Right lobe of liver (tissue), 4 donors: ENCODE results near the gene TSPAN18.

Experiments
- CTCF ChIP-seq, 4 donors: fragments of 200-600 bp in 3 of 4; fragments of 450-650 bp in 1 of 4; IDR thresholded peaks; one replicate each; pipeline versions ENCODE4 v1.5.1 to v1.8.0; 2016 to 2022; ENCODE audit warnings: antibody characterized with exemption in 4 of 4, mild to moderate bottlenecking in 2 of 4
- POLR2A ChIP-seq: fragments of 450-650 bp; IDR thresholded peaks from one replicate; pipeline ENCODE4 v1.6.1; 2017; ENCODE audit warnings: antibody characterized with exemption, mild to moderate bottlenecking
- donor health status: DM: no; HTN: no; CAD: no.
- donor health status: DM: no; HTN: no; CAD: no.
- donor health status: DM: no; HTN: yes; CAD: no.

DNA sequence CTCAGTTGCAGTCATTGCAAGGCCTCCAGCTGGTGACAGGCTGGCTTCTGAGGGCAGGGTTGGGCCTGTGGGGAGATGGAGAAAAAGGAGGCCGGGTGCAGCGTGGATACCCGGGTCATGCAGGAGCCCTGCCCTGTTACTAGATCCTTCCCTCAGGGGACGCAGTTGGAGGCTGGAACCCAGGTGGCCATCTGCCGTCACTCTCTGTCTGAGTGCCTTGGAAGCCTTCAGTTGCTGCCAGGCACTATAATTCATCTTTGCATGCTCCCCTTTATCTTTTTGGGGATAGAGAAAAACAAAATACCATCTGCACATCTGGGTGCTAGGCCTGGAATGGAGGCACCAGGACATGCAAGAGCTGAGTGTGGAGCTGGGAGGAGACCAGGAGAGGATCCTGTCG lies 141.3 kb downstream of the TSPAN18 start:
- no peak for TF ChIP-seq CTCF (IDR thresholded peaks at IDR 0.05)
- no peak for TF ChIP-seq POLR2A
